LNCaP clone FGC (cell line): ENCODE results near the gene CD3E.
"Not testable (repeated sequence)": the region's sequence is repeated elsewhere in the genome, so short reads cannot be mapped to it uniquely, and the experiment has no call there.

Experiments
- DNase-seq: peaks from one replicate; pipeline ENCODE4 v3.0.0-alpha.2; 2011; ENCODE audit warnings: low read depth
- H3K4me3 ChIP-seq: 2 replicates; pipeline ENCODE4 v1.5.1; 2011; ENCODE audit warnings: mild to moderate bottlenecking, low read depth, low read length, control low read depth
- CTCF ChIP-seq: IDR thresholded peaks from 2 replicates; pipeline ENCODE4 v1.5.1; 2012; ENCODE audit warnings: mild to moderate bottlenecking; ENCODE audit not compliant: control insufficient read depth, insufficient read depth; ENCODE audit errors: extremely low read depth

The CD3E gene

GRCh38 chr11:118301600-118302195 lies 2.8 kb upstream of the CD3E start:
- no peak for DNase-seq
- TF ChIP-seq CTCF: no peak

GRCh38 chr11:118304227-118304567 lies 333 bp upstream of the CD3E start:
- TF ChIP-seq CTCF: no peak
- H3K4me3 ChIP-seq: no peak overlapping the region
- DNase-seq: no peak

More at GRCh38 chr11:118301600-118302195, 2.8 kb upstream of the CD3E start:
- no peak overlapping the region for H3K4me3 ChIP-seq

- TF ChIP-seq CTCF: no peak
- DNase-seq: no peak
- no peak overlapping the region for H3K4me3 ChIP-seq
Observed at GRCh38 chr11:118305726-118306125, 1.2 kb downstream of the CD3E start.

- no peak for DNase-seq
- no peak for TF ChIP-seq CTCF
- no peak overlapping the region for H3K4me3 ChIP-seq
Observed at GRCh38 chr11:118306556-118306955, 2.0 kb downstream of the CD3E start.

GRCh38 chr11:118308995-118309528 lies 4.5 kb downstream of the CD3E start:
- DNase-seq, H3K4me3 ChIP-seq: not testable (repeated sequence)

GRCh38 chr11:118310271-118310670 lies 5.7 kb downstream of the CD3E start:
- H3K4me3 ChIP-seq: no peak overlapping the region
- DNase-seq: no peak
- no peak for TF ChIP-seq CTCF

- H3K4me3 ChIP-seq: no peak overlapping the region
- no peak for DNase-seq
- no peak for TF ChIP-seq CTCF
Observed at GRCh38 chr11:118310781-118311485, 6.4 kb downstream of the CD3E start.
